ENCODE results near the gene VAMP2.

VAMP2 gene

GRCh38 chr17:8187517-8188262 is 24.9 kb upstream of the VAMP2 start (continued):
- TF ChIP-seq ZBTB49 (tag by site-specific recombination; IDR thresholded peaks at IDR 0.05; ENCODE audit: low read depth) = no peak
- no peak for TF ChIP-seq ZNF16 (tag by site-specific recombination; IDR thresholded peaks at IDR 0.05; ENCODE audit: low read depth)
- TF ChIP-seq ZBTB1 (tag by site-specific recombination; IDR thresholded peaks at IDR 0.05) = no peak
- no peak for TF ChIP-seq ZNF707 (tag by site-specific recombination; IDR thresholded peaks at IDR 0.05)
- TF ChIP-seq ZNF223 (tag by site-specific recombination; IDR thresholded peaks at IDR 0.05) = no peak
- no peak for TF ChIP-seq ZNF23 (tag by site-specific recombination; IDR thresholded peaks at IDR 0.05; ENCODE audit: borderline replicate concordance)
- no peak for TF ChIP-seq ZNF214 (tag by site-specific recombination; IDR thresholded peaks at IDR 0.05; ENCODE audit: borderline replicate concordance)
- TF ChIP-seq EGR2 (tag by site-specific recombination; IDR thresholded peaks at IDR 0.05; ENCODE audit: low read depth) = no peak
- TF ChIP-seq ATF2 (tag by site-specific recombination; IDR thresholded peaks at IDR 0.05; ENCODE audit: low read depth) = no peak
- TF ChIP-seq MZF1 (tag by site-specific recombination; IDR thresholded peaks at IDR 0.05; ENCODE audit: borderline replicate concordance) = no peak
- no peak for TF ChIP-seq MEIS1 (CRISPR knock-in tag; IDR thresholded peaks at IDR 0.05; ENCODE audit: borderline replicate concordance)
- no peak for TF ChIP-seq KLF7 (tag by site-specific recombination; IDR thresholded peaks at IDR 0.05; ENCODE audit: borderline replicate concordance)
- TF ChIP-seq ZNF121 (tag by site-specific recombination; IDR thresholded peaks at IDR 0.05) = no peak
- 0 out of 2 replicates have a peak, but pooled peaks have one; percentile 7 for TF ChIP-seq ZNF280D (tag by site-specific recombination; IDR thresholded peaks at IDR 0.05)
- no peak for TF ChIP-seq ZNF658 (tag by site-specific recombination; IDR thresholded peaks at IDR 0.05)
- no peak for TF ChIP-seq ZNF112 (tag by site-specific recombination; IDR thresholded peaks at IDR 0.05)
- TF ChIP-seq SP2 (tag by site-specific recombination; IDR thresholded peaks at IDR 0.05) = peak; percentile 59
- TF ChIP-seq HIC1 (tag by site-specific recombination; IDR thresholded peaks at IDR 0.05) = no peak
- no peak for TF ChIP-seq ZNF624 (tag by site-specific recombination; IDR thresholded peaks at IDR 0.05)
- TF ChIP-seq ZNF140 (tag by site-specific recombination; IDR thresholded peaks at IDR 0.05) = no peak
- 0 out of 2 replicates have a peak, but pooled peaks have one; percentile 4 for TF ChIP-seq ZNF362 (tag by site-specific recombination; IDR thresholded peaks at IDR 0.05)
- peak; percentile 35; the same call in 1 of the 2 replicates for TF ChIP-seq ZNF513 (tag by site-specific recombination; IDR thresholded peaks at IDR 0.05)
- TF ChIP-seq ZNF514 (tag by site-specific recombination; IDR thresholded peaks at IDR 0.05) = no peak
- no peak for TF ChIP-seq ZNF426 (tag by site-specific recombination; IDR thresholded peaks at IDR 0.05)
- TF ChIP-seq ZBTB17 (tag by site-specific recombination; IDR thresholded peaks at IDR 0.05) = peak; percentile 78
- TF ChIP-seq MYNN (tag by site-specific recombination; IDR thresholded peaks at IDR 0.05; ENCODE audit: borderline replicate concordance) = no peak

Data from HEK293 (cell line).